ENCODE results near the gene SFMBT1.
"Not testable (repeated sequence)": the region's sequence is repeated elsewhere in the genome, so short reads cannot be mapped to it uniquely, and the experiment has no call there.

SFMBT1 gene

GRCh38 chr3:53038679-53039375, 7.0 kb downstream of the SFMBT1 start:
- DNase-seq (ENCODE audit: low read depth) = no peak

- DNase-seq (ENCODE audit: low read depth) = no peak
These were observed 9.9 kb downstream of the SFMBT1 start for GRCh38 chr3:53035825-53036619.

- not testable (repeated sequence) for DNase-seq (ENCODE audit: low read depth)
These were observed 10.9 kb downstream of the SFMBT1 start for GRCh38 chr3:53035018-53035417.

GRCh38 chr3:53034411-53034810, 11.5 kb downstream of the SFMBT1 start:
- DNase-seq (ENCODE audit: low read depth) = not testable (repeated sequence)

GRCh38 chr3:53032609-53033008, 13.3 kb downstream of the SFMBT1 start:
- DNase-seq (ENCODE audit: low read depth) = no peak

GRCh38 chr3:53030619-53031449, 15.0 kb downstream of the SFMBT1 start:
- peak; percentile 22 for DNase-seq (ENCODE audit: low read depth)

GRCh38 chr3:53028641-53029040, 17.2 kb downstream of the SFMBT1 start:
- no peak for DNase-seq (ENCODE audit: low read depth)

- DNase-seq (ENCODE audit: low read depth) = no peak
These were observed 18.5 kb downstream of the SFMBT1 start for GRCh38 chr3:53027254-53027844.

- DNase-seq (ENCODE audit: low read depth) = no peak
These were observed 19.3 kb downstream of the SFMBT1 start for GRCh38 chr3:53026382-53027162.

- DNase-seq (ENCODE audit: low read depth) = no peak
These were observed 21.6 kb downstream of the SFMBT1 start for GRCh38 chr3:53024315-53024714.

GRCh38 chr3:53023072-53023823, 22.6 kb downstream of the SFMBT1 start:
- no peak for DNase-seq (ENCODE audit: low read depth)

GRCh38 chr3:53022647-53023046, 23.2 kb downstream of the SFMBT1 start:
- no peak for DNase-seq (ENCODE audit: low read depth)

GRCh38 chr3:53016236-53016635, 29.6 kb downstream of the SFMBT1 start:
- no peak for DNase-seq (ENCODE audit: low read depth)

GRCh38 chr3:53011324-53011723, 34.5 kb downstream of the SFMBT1 start:
- no peak for DNase-seq (ENCODE audit: low read depth)

- no peak for DNase-seq (ENCODE audit: low read depth)
These were observed 35.9 kb downstream of the SFMBT1 start for GRCh38 chr3:53009826-53010539.

- no peak for DNase-seq (ENCODE audit: low read depth)
These were observed 36.9 kb downstream of the SFMBT1 start for GRCh38 chr3:53008932-53009331.

- no peak for DNase-seq (ENCODE audit: low read depth)
These were observed 39.9 kb downstream of the SFMBT1 start for GRCh38 chr3:53005854-53006513.

- no peak for DNase-seq (ENCODE audit: low read depth)
These were observed 40.5 kb downstream of the SFMBT1 start for GRCh38 chr3:53005338-53005737.

GRCh38 chr3:53003320-53003719, 42.6 kb downstream of the SFMBT1 start:
- DNase-seq (ENCODE audit: low read depth) = no peak
